GM19025 (cell line): ENCODE data around the gene PDE8A.
A peak's percentile ranks its signal among the peaks of the same experiment; 100 is the strongest.

Experiments
- ATAC-seq: cut with Tn5 transposase; IDR thresholded peaks from one replicate; pipeline ENCODE4 v1.9.1; 2021; ENCODE audit warnings: mild to moderate bottlenecking, low read depth, moderate library complexity; ENCODE audit not compliant: unreplicated experiment

The PDE8A gene

GRCh38 chr15:84981711-84982300, at the start of gene PDE8A:
PDE8A (plus strand) TSS chr15:84981856; CDS start chr15:84982163, 307 bp downstream.
- peak; percentile 11 for ATAC-seq

- no peak for ATAC-seq
Measured at GRCh38 chr15:84934942-84935729, 46.5 kb upstream of the PDE8A start.

GRCh38 chr15:84937144-84937543, 44.5 kb upstream of the PDE8A start:
- ATAC-seq, result no peak

GRCh38 chr15:84938726-84939125, 42.9 kb upstream of the PDE8A start:
- no peak for ATAC-seq

- no peak for ATAC-seq
Measured at GRCh38 chr15:84940399-84940798, 41.3 kb upstream of the PDE8A start.

GRCh38 chr15:84942456-84942855, 39.2 kb upstream of the PDE8A start:
- no peak for ATAC-seq

- no peak for ATAC-seq
Measured at GRCh38 chr15:84944311-84944710, 37.3 kb upstream of the PDE8A start.

- no peak for ATAC-seq
Measured at GRCh38 chr15:84944861-84945260, 36.8 kb upstream of the PDE8A start.

- ATAC-seq, result no peak
Measured at GRCh38 chr15:84946772-84947489, 34.7 kb upstream of the PDE8A start.

- no peak for ATAC-seq
Measured at GRCh38 chr15:84947947-84948830, 33.5 kb upstream of the PDE8A start.

GRCh38 chr15:84949043-84949442, 32.6 kb upstream of the PDE8A start:
- no peak for ATAC-seq

- no peak for ATAC-seq
Measured at GRCh38 chr15:84949845-84950569, 31.6 kb upstream of the PDE8A start.

GRCh38 chr15:84950570-84951111, 31.0 kb upstream of the PDE8A start:
- ATAC-seq, result no peak

GRCh38 chr15:84951736-84952135, 29.9 kb upstream of the PDE8A start:
- ATAC-seq, result no peak

GRCh38 chr15:84953136-84953535, 28.5 kb upstream of the PDE8A start:
- ATAC-seq, result no peak

GRCh38 chr15:84953726-84954125, 27.9 kb upstream of the PDE8A start:
- ATAC-seq, result no peak

- ATAC-seq, result no peak
Measured at GRCh38 chr15:84955089-84955848, 26.4 kb upstream of the PDE8A start.

- ATAC-seq, result no peak
Measured at GRCh38 chr15:84956199-84956598, 25.5 kb upstream of the PDE8A start.
